PC-3 (cell line): ENCODE measurements around the gene LRCOL1.

Source experiments
- CTCF ChIP-seq: fragments of 300-600 bp; sonication (generic); conservative IDR thresholded peaks from 2 replicates; pipeline ENCODE4 v1.5.1; 2017; ENCODE audit warnings: antibody characterized with exemption, low read depth, mild to moderate bottlenecking, low read length
- EZH2 ChIP-seq: fragments of 300-600 bp; sonication (generic); IDR thresholded peaks from one replicate; pipeline ENCODE4 v1.6.1; 2017; ENCODE audit warnings: antibody characterized with exemption, mild to moderate bottlenecking, low read length; ENCODE audit not compliant: unreplicated experiment
- EZH2phosphoT487 ChIP-seq: fragments of 300-600 bp; sonication (generic); IDR thresholded peaks from 2 replicates; pipeline ENCODE4 v1.6.1; 2018; ENCODE audit warnings: mild to moderate bottlenecking, antibody characterized with exemption, low read length, borderline replicate concordance

DNA sequence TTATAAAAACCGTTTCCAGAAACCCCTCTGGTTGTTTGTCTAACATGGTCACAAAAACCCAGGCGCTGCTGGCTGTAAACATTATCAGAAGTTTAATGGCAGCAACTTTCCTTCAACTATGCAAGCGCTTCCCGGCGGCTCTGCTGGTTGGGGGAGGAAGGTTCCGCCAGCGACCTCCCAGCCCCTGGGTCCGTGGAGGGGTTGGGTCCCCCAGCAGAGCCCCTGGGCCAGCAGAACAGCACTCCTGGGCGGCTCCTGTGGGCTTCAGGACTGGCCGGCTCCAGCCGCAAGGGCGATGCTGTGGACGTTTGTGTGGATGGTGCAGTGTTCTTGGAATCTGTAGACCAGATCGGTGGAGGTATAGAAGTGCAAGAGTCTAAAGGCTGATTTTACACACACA, 26.0 kb downstream of the LRCOL1 start:
- TF ChIP-seq EZH2, result no peak
- no peak for TF ChIP-seq CTCF
- no peak for TF ChIP-seq EZH2phosphoT487
